Fibroblast of lung (primary cell): ENCODE data around the gene GPR152. TPM values are rescaled to one million over a fixed set of nuclear protein-coding genes. Genes with fewer than 3 reads are reported as not detected.

Experiments
- DNase-seq, 2 donors: peaks; one replicate each; pipeline versions ENCODE4 v3.0.0 to v3.0.0-alpha.2; 2010; ENCODE audit warnings: low read depth in 2 of 2
- H2AFZ ChIP-seq: 2 replicates; pipeline ENCODE4 v1.5.1; 2012; ENCODE audit warnings: low read length, control low read depth, inconsistent platforms
- H3K27ac ChIP-seq: 2 replicates; pipeline ENCODE4 v1.5.1; 2011; ENCODE audit warnings: low read length, control low read depth; ENCODE audit not compliant: insufficient read depth
- H3K27me3 ChIP-seq: 2 replicates; pipeline ENCODE4 v1.5.1; 2011; ENCODE audit warnings: mild to moderate bottlenecking, low read length; ENCODE audit not compliant: control insufficient read depth, insufficient read depth
- H3K36me3 ChIP-seq: 2 replicates; pipeline ENCODE4 v1.5.1; 2011; ENCODE audit warnings: low read length; ENCODE audit not compliant: control insufficient read depth, insufficient read depth
- H3K4me1 ChIP-seq: 2 replicates; pipeline ENCODE4 v1.5.1; 2011; ENCODE audit warnings: low read length; ENCODE audit not compliant: control insufficient read depth, insufficient read depth; ENCODE audit errors: extremely low read depth
- H3K4me2 ChIP-seq: 2 replicates; pipeline ENCODE4 v1.5.1; 2011; ENCODE audit warnings: low read length, control low read depth; ENCODE audit not compliant: insufficient read depth; ENCODE audit errors: extremely low read depth
- H3K4me3 ChIP-seq, 4 experiments: fragments of 200-600 bp in 1 of 4; sonication (generic) in 1 of 4; replicated peaks in 1 of 4; 2 replicates each; pipeline ENCODE4 v1.5.1; 2011 to 2016; ENCODE audit warnings: low read length in 4 of 4, low read depth in 3 of 4, mild to moderate bottlenecking in 3 of 4, control low read depth in 2 of 4, inconsistent platforms in 1 of 4, mixed read lengths in 1 of 4; ENCODE audit not compliant: insufficient read depth in 1 of 4; ENCODE audit errors: control extremely low read depth in 1 of 4
- H3K79me2 ChIP-seq: 2 replicates; pipeline ENCODE4 v1.5.1; 2012; ENCODE audit warnings: mild to moderate bottlenecking, low read length, inconsistent platforms; ENCODE audit not compliant: control insufficient read depth, insufficient read depth
- H3K9ac ChIP-seq: 2 replicates; pipeline ENCODE4 v1.5.1; 2011; ENCODE audit warnings: mild to moderate bottlenecking, low read length, control low read depth; ENCODE audit not compliant: insufficient read depth
- H3K9me3 ChIP-seq: 2 replicates; pipeline ENCODE4 v1.5.1; 2012; ENCODE audit warnings: low read depth, low read length; ENCODE audit not compliant: control insufficient read depth, insufficient read depth
- H4K20me1 ChIP-seq: 2 replicates; pipeline ENCODE4 v1.5.1; 2011; ENCODE audit warnings: low read length; ENCODE audit not compliant: control insufficient read depth, insufficient read depth; ENCODE audit errors: extremely low read depth
- EZH2 ChIP-seq: IDR thresholded peaks from 2 replicates; pipeline ENCODE4 v1.5.1; 2012; ENCODE audit warnings: low read length, control low read depth, mild to moderate bottlenecking; ENCODE audit errors: missing control alignments
- polyA plus RNA-seq, 2 donors: library from polyadenylated mRNA; depleted of rRNA in 1 of 2; stranded (reverse) in 1 of 2; unstranded in 1 of 2; fragments of >200 nt; gene quantifications; 2 replicates each; pipeline ENCODE4 v1.2.1, GENCODE V29; 2011 to 2012; ENCODE audit warnings: missing spikeins in 1 of 2
- total RNA-seq: library from RNA; depleted of rRNA; stranded (reverse); fragments of >200 nt; gene quantifications from 2 replicates; pipeline ENCODE4 v1.2.1, GENCODE V29; 2014
- TF ChIP-seq, protein P1 (sequence below), 2 donors: IDR thresholded peaks in 1 of 2; conservative IDR thresholded peaks in 1 of 2; 1 replicate in 1 of 2; 2 replicates in 1 of 2; pipeline ENCODE4 v1.5.1; 2011 to 2012; ENCODE audit warnings: low read length in 2 of 2, control low read depth in 1 of 2, inconsistent platforms in 1 of 2, low read depth in 1 of 2, mild to moderate bottlenecking in 1 of 2

GPR152 gene
- total and polyA plus RNA-seq, 2 donors (not counting 1 experiment from before 2014, with no cell fraction given), result not detected

DNA sequence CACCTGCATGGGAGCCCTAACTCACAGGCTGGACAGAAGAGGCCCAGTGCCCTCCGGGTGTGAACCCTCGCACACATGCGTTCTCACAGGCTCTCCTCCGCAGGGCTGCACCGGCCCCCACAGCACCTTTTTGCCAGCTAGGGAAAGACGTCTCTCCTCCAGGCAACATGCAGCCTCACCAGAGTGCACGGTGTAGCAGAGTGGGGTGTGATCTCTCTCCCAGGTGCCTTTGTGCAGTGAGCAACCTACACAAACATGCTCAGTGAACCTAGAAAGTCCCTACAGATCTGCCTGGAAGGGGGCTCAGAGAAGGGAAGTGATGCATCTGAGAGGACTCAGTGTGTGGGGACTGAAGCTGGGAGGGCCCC is 40.8 kb downstream of the GPR152 start:
- TF ChIP-seq EZH2, result no peak
- H2AFZ ChIP-seq, result no peak overlapping the region
- no peak overlapping the region for H3K4me2 ChIP-seq
- H3K79me2 ChIP-seq, result no peaks in the 10 kb centered on the region
- H3K36me3 ChIP-seq, result no peaks in the 10 kb centered on the region
- H3K4me3 ChIP-seq, result no peak overlapping the region
- no peaks in the 10 kb centered on the region for H3K4me1 ChIP-seq
- no peak overlapping the region for H3K9ac ChIP-seq
- H3K27ac ChIP-seq, result no peak overlapping the region
- H3K27me3 ChIP-seq, result peaks cover 33% of the 10 kb centered on the region
- no peaks in the 10 kb centered on the region for H3K9me3 ChIP-seq
- no peaks in the 10 kb centered on the region for H4K20me1 ChIP-seq
- no peak for DNase-seq

DNA sequence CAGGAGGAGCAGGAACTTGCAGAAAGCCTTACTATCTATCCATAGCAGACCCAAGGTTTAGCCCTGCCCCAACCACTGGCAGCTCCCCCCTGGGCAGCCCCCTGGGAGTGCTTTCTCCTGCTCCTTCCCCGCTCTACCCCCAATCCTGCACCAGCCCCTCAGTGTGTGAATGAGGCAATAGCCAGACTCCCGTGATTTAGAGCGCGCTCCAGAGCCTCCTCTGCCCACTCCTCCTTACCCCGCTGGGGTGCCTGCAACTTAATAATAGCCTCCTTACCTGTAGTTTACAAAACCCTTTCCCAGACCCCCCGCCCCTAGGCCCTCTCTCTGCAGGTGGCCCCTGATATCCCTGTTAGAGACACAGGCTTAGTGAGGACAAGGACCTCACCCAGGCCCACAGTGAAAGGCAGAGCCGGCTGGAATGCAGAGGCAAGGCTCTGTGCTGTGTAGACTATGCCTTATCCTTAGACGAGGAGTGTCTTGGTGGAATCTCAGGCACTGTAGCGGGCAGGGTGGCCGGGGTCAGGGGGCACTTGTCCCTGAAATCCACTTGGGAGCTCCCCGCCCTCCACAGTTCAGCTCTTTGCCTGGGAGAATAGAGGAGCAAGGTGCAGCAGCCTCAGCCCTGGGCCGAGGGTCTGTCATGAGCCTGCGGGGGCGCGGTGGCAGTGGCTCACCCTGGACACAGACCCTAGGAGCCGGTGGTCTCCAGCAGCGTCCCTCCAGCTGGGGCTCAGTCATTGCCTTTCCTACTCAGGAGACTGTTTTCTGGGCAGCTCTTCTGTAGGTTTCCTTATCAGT is 41.3 kb downstream of the GPR152 start:
- no peak for DNase-seq
- Histone ChIP-seq H3K27ac (no peak overlapping the region), H3K27me3 (peaks cover 33% of the 10 kb centered on the region), H3K4me1 (no peaks in the 10 kb centered on the region), H3K36me3 (no peaks in the 10 kb centered on the region), H2AFZ (no peak overlapping the region), H3K9ac (no peak overlapping the region), H4K20me1 (no peaks in the 10 kb centered on the region), H3K4me2 (no peak overlapping the region), H3K79me2 (no peaks in the 10 kb centered on the region), H3K9me3 (no peaks in the 10 kb centered on the region), H3K4me3 (no peak overlapping the region)
- TF ChIP-seq EZH2, result no peak
- TF ChIP-seq, protein P1, sequence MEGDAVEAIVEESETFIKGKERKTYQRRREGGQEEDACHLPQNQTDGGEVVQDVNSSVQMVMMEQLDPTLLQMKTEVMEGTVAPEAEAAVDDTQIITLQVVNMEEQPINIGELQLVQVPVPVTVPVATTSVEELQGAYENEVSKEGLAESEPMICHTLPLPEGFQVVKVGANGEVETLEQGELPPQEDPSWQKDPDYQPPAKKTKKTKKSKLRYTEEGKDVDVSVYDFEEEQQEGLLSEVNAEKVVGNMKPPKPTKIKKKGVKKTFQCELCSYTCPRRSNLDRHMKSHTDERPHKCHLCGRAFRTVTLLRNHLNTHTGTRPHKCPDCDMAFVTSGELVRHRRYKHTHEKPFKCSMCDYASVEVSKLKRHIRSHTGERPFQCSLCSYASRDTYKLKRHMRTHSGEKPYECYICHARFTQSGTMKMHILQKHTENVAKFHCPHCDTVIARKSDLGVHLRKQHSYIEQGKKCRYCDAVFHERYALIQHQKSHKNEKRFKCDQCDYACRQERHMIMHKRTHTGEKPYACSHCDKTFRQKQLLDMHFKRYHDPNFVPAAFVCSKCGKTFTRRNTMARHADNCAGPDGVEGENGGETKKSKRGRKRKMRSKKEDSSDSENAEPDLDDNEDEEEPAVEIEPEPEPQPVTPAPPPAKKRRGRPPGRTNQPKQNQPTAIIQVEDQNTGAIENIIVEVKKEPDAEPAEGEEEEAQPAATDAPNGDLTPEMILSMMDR (conservative IDR thresholded peaks at IDR 0.05 in 1 of 2, IDR thresholded peaks at IDR 0.05 in 1 of 2; ENCODE audit: low read depth in 1 of 2, low read length in 2 of 2), result no peak

DNA sequence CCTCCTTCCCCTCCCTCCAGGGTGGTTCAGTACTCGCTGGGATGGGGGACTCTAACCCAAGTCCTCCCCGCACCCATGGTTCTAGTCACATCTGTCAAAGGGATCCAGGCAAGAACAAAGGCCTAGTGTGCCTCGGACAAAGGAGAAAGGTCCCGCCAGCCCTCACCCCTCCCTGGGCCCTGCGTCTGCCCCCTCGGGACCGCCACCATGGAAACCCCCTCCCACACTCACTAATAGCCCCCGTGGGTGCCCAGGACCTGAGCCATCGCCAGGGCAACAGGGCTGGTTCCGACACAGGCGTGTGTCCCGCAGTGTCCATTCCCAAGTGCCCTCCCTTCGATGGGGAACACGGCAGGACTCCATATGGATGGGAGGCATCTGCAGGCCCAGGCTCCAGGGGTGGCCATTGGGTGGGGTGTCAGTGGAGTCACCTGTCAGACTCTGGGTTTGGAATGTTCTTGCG is 42.1 kb downstream of the GPR152 start:
- Histone ChIP-seq H3K4me3 (no peak overlapping the region), H3K36me3 (no peaks in the 10 kb centered on the region), H3K4me2 (no peak overlapping the region), H4K20me1 (no peaks in the 10 kb centered on the region), H3K27ac (no peak overlapping the region), H2AFZ (no peak overlapping the region), H3K9ac (no peak overlapping the region), H3K9me3 (no peaks in the 10 kb centered on the region), H3K27me3 (peaks cover 33% of the 10 kb centered on the region), H3K4me1 (no peaks in the 10 kb centered on the region), H3K79me2 (no peaks in the 10 kb centered on the region)
- TF ChIP-seq, protein P1 (conservative IDR thresholded peaks at IDR 0.05 in 1 of 2, IDR thresholded peaks at IDR 0.05 in 1 of 2; ENCODE audit: low read depth in 1 of 2, low read length in 2 of 2), result no peak
- TF ChIP-seq EZH2, result no peak
- no peak for DNase-seq
